Measurements from ENCODE around the gene LRRC70. TPM values are rescaled to one million over a fixed set of nuclear protein-coding genes. Genes with fewer than 3 reads are reported as not detected.
"Not testable (repeated sequence)": the region's sequence is repeated elsewhere in the genome, so short reads cannot be mapped to it uniquely, and the experiment has no call there.

The LRRC70 gene
- 0.26 TPM for polyA plus RNA-seq (2013, experiment 1 of 2; ENCODE audit: insufficient read length)
- polyA plus RNA-seq (2013, experiment 2 of 2; ENCODE audit: insufficient read length): 0.19 TPM

- DNase-seq: peak; percentile 26
These were observed at the start of gene LRRC70 for GRCh38 chr5:62578540-62578939. Gene LRRC70 (plus strand): TSS chr5:62578819. CDS start chr5:62579439, 620 bp downstream.

DNA sequence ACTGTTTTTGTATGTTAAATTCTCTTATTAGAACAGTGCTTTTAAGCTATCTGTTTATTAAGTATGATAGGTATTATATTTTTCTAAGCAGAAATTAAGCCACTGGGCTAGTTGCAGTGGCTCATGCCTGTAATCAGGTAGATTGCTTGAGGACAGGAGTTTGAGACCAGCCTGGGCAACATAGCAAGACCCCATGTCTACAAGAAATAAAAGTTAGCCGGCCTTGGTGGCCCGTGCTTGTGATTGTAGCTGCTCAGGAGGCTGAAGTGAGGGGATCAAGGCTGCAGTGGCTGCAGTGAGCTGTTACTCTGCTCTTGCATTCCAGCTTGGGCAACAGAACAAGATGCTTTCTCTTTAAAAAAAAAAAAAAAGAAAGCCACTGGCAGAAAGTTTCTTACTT is 45.0 kb upstream of the LRRC70 start:
- no peak for DNase-seq

GRCh38 chr5:62534461-62535236 is 44.0 kb upstream of the LRRC70 start:
- no peak for DNase-seq

GRCh38 chr5:62536232-62536631 is 42.4 kb upstream of the LRRC70 start:
- DNase-seq: no peak

GRCh38 chr5:62536783-62537182 is 41.8 kb upstream of the LRRC70 start:
- no peak for DNase-seq

- peak; percentile 45 for DNase-seq
These were observed 40.3 kb upstream of the LRRC70 start for GRCh38 chr5:62538017-62538942.

GRCh38 chr5:62542720-62543119 is 35.9 kb upstream of the LRRC70 start:
- DNase-seq: no peak

DNA sequence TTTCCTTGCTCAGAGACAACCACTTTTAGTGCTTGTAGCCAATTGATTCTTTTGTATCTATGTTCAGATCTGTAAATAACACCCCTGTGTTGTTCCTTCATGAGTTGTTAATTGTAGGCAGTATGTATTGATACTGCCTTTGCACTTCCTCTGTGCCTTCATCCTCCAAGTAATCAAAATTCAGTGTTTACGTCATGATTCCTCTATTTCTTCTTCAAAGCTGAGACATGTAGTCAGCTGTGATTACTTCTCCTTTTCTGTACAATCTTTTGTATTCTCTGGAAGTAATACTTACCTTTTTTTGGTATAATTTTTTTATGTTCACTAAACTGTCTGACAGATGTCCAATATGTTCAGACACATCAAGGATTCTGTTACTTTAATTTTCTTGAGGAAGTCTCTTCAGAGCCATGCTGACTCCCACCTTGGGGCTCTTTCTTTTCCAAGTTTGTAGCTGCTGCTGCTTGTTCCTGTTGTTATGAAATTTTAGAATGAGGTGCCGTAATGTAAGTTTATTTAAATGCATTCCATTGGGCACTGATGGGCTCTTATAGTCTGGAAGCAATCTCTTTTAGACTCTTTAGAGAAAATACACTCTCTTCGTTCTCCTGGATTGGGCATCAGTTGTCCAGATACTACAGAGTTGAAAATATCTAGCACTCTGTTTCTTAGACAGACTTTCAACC is 30.5 kb upstream of the LRRC70 start:
- DNase-seq: no peak

- no peak for DNase-seq
These were observed 28.5 kb upstream of the LRRC70 start for GRCh38 chr5:62550103-62550502.

DNA sequence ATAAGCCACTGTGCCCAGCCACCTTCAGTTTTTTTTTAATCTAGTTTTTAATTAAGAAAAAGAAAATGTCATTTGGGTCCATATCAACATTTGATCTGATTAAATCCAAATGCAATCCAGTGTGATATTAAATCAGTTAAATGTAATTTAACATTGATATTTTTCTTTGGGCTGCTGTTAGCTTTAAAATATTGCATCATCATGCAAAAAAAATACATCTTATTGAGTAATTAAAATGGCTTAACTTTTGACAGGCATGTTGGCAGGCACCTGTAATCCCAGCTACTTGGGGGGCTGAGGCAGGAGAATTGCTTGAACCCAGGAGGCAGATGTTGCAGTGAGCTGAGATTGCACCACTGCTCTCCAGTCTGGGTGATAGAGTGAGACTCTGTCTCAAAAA is 22.7 kb upstream of the LRRC70 start:
- DNase-seq: no peak

DNA sequence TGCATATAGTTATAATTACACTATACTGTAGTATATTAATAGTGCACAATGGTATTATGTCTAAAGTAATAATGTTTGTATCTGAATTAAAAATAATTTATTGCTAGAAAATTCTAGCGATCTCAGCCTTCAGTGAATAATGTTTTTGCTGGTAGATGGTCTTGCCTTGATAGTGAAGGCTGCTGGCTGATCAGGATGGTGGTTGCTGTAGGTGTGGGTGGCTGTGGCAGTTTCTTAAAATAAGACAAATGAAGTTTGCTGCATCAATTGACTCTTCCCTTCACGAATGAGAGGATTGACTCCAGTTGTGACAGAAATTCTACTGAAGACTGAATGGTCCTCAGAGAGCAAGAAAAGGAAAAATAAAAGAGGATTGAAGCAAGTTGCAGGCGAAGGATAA is 19.7 kb upstream of the LRRC70 start:
- no peak for DNase-seq

DNA sequence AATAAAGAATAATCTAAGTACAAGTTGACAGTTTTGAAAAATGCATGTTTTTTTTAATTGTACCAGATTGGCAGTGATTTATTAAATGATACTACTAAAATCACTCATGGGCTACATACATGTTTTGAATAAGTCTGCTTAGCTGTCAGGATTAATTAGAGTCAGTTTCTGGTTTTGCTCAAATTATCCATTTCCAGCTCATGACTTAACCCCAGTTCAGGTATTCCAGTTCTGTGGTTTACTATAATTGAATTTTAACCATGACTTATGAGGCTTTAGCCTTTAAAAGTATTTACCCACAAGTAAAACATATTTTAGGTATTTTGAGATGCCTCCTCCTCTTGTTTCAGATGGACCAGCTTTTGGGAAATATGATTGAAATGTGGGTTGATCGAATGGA is 17.8 kb upstream of the LRRC70 start:
- DNase-seq: peak; percentile 10

DNA sequence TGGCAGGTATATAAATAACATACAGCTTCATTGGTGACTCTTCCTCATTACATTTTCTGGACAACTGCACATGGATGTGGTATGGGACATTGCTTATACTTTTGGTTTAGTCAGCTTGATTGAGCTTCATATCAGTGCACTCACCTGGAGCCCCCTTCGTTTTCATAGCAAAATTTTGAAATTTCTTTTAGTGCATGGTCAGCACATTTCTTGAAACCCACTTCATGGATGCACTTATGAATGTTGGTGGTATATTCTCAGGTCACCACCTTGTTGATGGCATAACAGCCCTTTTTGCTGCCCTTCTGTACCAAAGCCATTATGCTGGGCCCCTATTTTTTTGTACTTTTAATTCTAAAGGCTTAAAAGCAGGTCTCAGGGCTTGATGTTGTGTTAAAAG is 16.7 kb upstream of the LRRC70 start:
- DNase-seq: no peak

- no peak for DNase-seq
These were observed 15.8 kb upstream of the LRRC70 start for GRCh38 chr5:62562867-62563266.

DNA sequence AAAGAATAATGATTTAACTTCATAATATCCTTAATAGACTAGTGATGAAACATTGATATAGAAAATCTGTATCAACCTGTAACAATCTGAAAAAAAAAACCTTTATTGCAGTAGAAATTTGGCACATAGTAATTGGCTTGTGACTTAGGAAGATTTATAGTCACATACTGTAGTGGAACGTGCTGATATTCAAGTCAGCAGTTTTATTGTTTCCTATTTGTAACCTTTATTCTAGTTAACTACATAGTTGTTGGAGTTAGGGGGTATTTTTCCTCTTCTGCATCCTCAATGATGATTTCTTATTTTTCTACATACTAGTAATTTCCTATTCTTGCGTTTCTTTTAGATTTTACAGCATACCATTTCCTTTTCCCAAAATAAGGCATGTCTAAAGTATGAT is 14.5 kb upstream of the LRRC70 start:
- no peak for DNase-seq

- not testable (repeated sequence) for DNase-seq
These were observed 12.9 kb upstream of the LRRC70 start for GRCh38 chr5:62565740-62566139.

- DNase-seq: no peak
These were observed 10.5 kb upstream of the LRRC70 start for GRCh38 chr5:62568143-62568542.

GRCh38 chr5:62568800-62569432 is 9.7 kb upstream of the LRRC70 start:
- no peak for DNase-seq

GRCh38 chr5:62569470-62569869 is 9.1 kb upstream of the LRRC70 start:
- no peak for DNase-seq

DNA sequence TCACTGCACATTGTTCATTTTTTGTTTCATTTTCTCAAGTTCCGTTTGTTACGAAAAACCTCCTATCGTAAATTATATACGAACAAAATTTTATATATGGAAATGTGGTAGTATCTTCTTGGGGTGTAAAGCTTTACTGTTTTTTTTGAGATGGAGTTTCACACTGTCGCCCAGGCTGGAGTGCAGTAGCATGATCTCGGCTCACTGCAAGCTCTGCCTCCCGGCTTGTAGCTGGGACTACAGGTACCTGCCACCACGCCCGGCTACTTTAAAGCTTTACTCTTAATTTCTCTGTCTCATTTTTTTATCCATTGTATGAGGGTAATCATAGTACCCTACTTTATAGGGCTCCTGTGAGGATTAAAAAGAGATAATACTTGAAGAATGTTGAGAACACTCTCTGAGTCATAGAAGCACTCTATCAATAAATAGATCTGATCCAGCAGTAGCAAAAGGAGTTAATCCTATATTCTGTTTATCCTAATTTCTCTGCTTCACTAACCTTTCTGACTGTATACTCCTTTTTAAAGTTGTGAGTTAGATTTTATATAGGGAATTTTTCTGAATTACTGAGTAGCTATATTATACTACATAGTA is 5.6 kb upstream of the LRRC70 start:
- DNase-seq: no peak

- DNase-seq: no peak
These were observed 4.0 kb upstream of the LRRC70 start for GRCh38 chr5:62574599-62574998.

DNA sequence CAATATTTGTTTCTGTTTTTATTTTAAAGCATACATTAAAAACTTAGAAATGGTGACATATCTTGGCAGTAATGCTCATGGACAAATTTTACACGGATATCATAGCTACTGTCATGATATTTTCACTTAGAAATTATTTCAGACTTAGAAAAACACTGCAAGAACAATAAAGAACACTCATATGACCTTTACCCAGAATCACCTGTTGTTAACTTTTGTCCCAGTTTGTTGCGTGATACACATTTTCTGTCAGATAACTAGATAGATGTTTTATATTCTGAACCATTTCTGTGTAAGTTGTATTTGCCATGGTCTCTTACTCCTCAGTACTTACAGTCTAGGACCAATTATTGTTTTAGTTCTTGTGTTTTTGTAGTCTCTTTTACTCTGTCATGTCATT is 3.6 kb upstream of the LRRC70 start:
- no peak for DNase-seq
